Sigmoid colon (tissue), 4 donors: ENCODE results near the gene HOXA11.

ENCODE experiments used
- CTCF ChIP-seq, 4 experiments: fragments of 450-650 bp in 3 of 4; fragments of 200-600 bp in 1 of 4; IDR thresholded peaks; one replicate each; pipeline ENCODE4 v1.5.1; 2016 to 2019; ENCODE audit warnings: antibody characterized with exemption in 4 of 4, mild to moderate bottlenecking in 3 of 4, moderate library complexity in 2 of 4
- EP300 ChIP-seq, 4 donors: sonication (generic); formaldehyde crosslinking; IDR thresholded peaks; one replicate each; pipeline ENCODE4 v1.6.1; 2017; ENCODE audit warnings: antibody characterized with exemption in 4 of 4
- POLR2A ChIP-seq, 2 donors: fragments of 450-650 bp; IDR thresholded peaks; one replicate each; pipeline ENCODE4 v1.6.1; 2016; ENCODE audit warnings: antibody characterized with exemption in 2 of 2, mild to moderate bottlenecking in 2 of 2, moderate library complexity in 2 of 2
- POLR2AphosphoS5 ChIP-seq, 4 donors: sonication (generic); formaldehyde crosslinking; IDR thresholded peaks; one replicate each; pipeline ENCODE4 v1.6.1; 2017; ENCODE audit warnings: antibody characterized with exemption in 4 of 4

- TF ChIP-seq POLR2AphosphoS5 (IDR thresholded peaks at IDR 0.05) (no peak), CTCF (IDR thresholded peaks at IDR 0.05) (no peak), EP300 (IDR thresholded peaks at IDR 0.05) (no peak), POLR2A (IDR thresholded peaks at IDR 0.05) (no peak)
Observed at GRCh38 chr7:27171325-27171636, 13.8 kb downstream of the HOXA11 start.
